K562 (cell line): ENCODE results near the gene SLC44A5. TPM values are rescaled to one million over a fixed set of nuclear protein-coding genes. Genes with fewer than 3 reads are reported as not detected.
A peak's percentile ranks its signal among the peaks of the same experiment; 100 is the strongest.

Experiments used
- ARNT ChIP-seq, 2 experiments: fragments of 450-650 bp; IDR thresholded peaks; 2 replicates each; pipeline ENCODE4 v1.6.1; 2016; ENCODE audit warnings: mild to moderate bottlenecking in 1 of 2
- CBFA2T2 ChIP-seq: fragments of 450-650 bp; conservative IDR thresholded peaks from 2 replicates; pipeline ENCODE4 v1.6.1; 2017; ENCODE audit warnings: mild to moderate bottlenecking
- CBX2 ChIP-seq: fragments of 200-600 bp; sonication (generic); IDR thresholded peaks from one replicate; pipeline ENCODE4 v1.6.1; 2012; ENCODE audit warnings: mild to moderate bottlenecking, low read length, inconsistent platforms; ENCODE audit not compliant: insufficient read depth, poor library complexity, severe bottlenecking
- COPS2 ChIP-seq: fragments of 450-650 bp; conservative IDR thresholded peaks from 2 replicates; pipeline ENCODE4 v1.6.1; 2016; ENCODE audit warnings: mild to moderate bottlenecking, moderate library complexity
- CTBP1 ChIP-seq: fragments of 450-650 bp; IDR thresholded peaks from 2 replicates; pipeline ENCODE4 v1.6.1; 2016; ENCODE audit warnings: borderline replicate concordance
- DNMT1 ChIP-seq: fragments of 450-650 bp; IDR thresholded peaks from 2 replicates; pipeline ENCODE4 v1.6.1; 2016; ENCODE audit warnings: antibody characterized with exemption, mild to moderate bottlenecking
- ESRRB ChIP-seq: fragments of 250-450 bp; sonication (Bioruptor Pico); IDR thresholded peaks from 2 replicates; pipeline ENCODE4 v1.5.0; 2020; ENCODE audit warnings: mild to moderate bottlenecking, moderate library complexity, borderline replicate concordance
- EZH2 ChIP-seq: IDR thresholded peaks from 2 replicates; pipeline ENCODE4 v1.6.1; 2012; ENCODE audit warnings: low read depth, mild to moderate bottlenecking, inconsistent platforms, low read length, borderline replicate concordance
- KLF6 ChIP-seq: fragments of 250-450 bp; sonication (Bioruptor Pico); IDR thresholded peaks from 2 replicates; pipeline ENCODE4 v1.4.0; 2020; ENCODE audit warnings: mild to moderate bottlenecking, moderate library complexity, borderline replicate concordance
- MCM7 ChIP-seq, 2 experiments: fragments of 450-650 bp; IDR thresholded peaks; 2 replicates each; pipeline ENCODE4 v1.6.1; 2016 to 2018
- NR1H2 ChIP-seq: sonication (generic); formaldehyde crosslinking; IDR thresholded peaks from 2 replicates; pipeline ENCODE4 v1.4.0; 2020; ENCODE audit warnings: mild to moderate bottlenecking, missing genetic modification reagents
- NRF1 ChIP-seq, 2 experiments: fragments of 450-650 bp; IDR thresholded peaks in 1 of 2; conservative IDR thresholded peaks in 1 of 2; 2 replicates each; pipeline ENCODE4 v1.6.1; 2014; ENCODE audit warnings: mild to moderate bottlenecking in 2 of 2
- RB1 ChIP-seq: fragments of 450-650 bp; IDR thresholded peaks from 2 replicates; pipeline ENCODE4 v1.6.1; 2017; ENCODE audit warnings: low read depth, mild to moderate bottlenecking
- RBM17 ChIP-seq: fragments of 200-400 bp; formaldehyde crosslinking; IDR thresholded peaks from 2 replicates; pipeline ENCODE4 v1.6.1; 2017; ENCODE audit warnings: low read depth, mild to moderate bottlenecking, low read length, borderline replicate concordance
- SMAD3 ChIP-seq: fragments of 450-650 bp; formaldehyde crosslinking; conservative IDR thresholded peaks from 2 replicates; pipeline ENCODE4 v1.4.0; 2020; ENCODE audit warnings: mild to moderate bottlenecking
- SNAPC5 ChIP-seq: fragments of 250-450 bp; sonication (Bioruptor Pico); IDR thresholded peaks from 2 replicates; pipeline ENCODE4 v1.8.0; 2021; ENCODE audit warnings: moderate library complexity, mild to moderate bottlenecking, inconsistent platforms
- SPI1 ChIP-seq: IDR thresholded peaks from 2 replicates; pipeline ENCODE4 v1.6.1; 2011; ENCODE audit warnings: low read depth, low read length, control low read depth, borderline replicate concordance
- TBP ChIP-seq: optimal IDR thresholded peaks from 2 replicates; pipeline ENCODE3; 2011; ENCODE audit warnings: low read depth, low read length, improper control_type of control experiment
- TEAD2 ChIP-seq: fragments of 450-650 bp; IDR thresholded peaks from 2 replicates; pipeline ENCODE4 v1.6.1; 2016; ENCODE audit warnings: missing genetic modification characterization, control low read depth, missing compliant biosample characterization
- XRCC5 ChIP-seq: fragments of 200-400 bp; formaldehyde crosslinking; IDR thresholded peaks from 2 replicates; pipeline ENCODE4 v1.6.1; 2017; ENCODE audit warnings: low read depth, mild to moderate bottlenecking, low read length
- ZBTB1 ChIP-seq: sonication (generic); formaldehyde crosslinking; IDR thresholded peaks from 2 replicates; pipeline ENCODE4 v1.8.1; 2023; ENCODE audit warnings: missing genetic modification reagents, low read depth, mild to moderate bottlenecking, borderline replicate concordance
- ZBTB17 ChIP-seq: fragments of 450-650 bp; formaldehyde crosslinking; IDR thresholded peaks from 2 replicates; pipeline ENCODE4 v1.4.0; 2020; ENCODE audit warnings: mild to moderate bottlenecking
- ZNF3 ChIP-seq: fragments of 250-450 bp; sonication (Bioruptor Pico); IDR thresholded peaks from 2 replicates; pipeline ENCODE4 v1.5.0; 2021; ENCODE audit warnings: mild to moderate bottlenecking, moderate library complexity
- ZNF431 ChIP-seq: sonication (generic); formaldehyde crosslinking; IDR thresholded peaks from 2 replicates; pipeline ENCODE4 v1.8.0; 2022; ENCODE audit warnings: mild to moderate bottlenecking, missing genetic modification reagents
- ZNF76 ChIP-seq: fragments of 250-450 bp; sonication (Bioruptor Pico); IDR thresholded peaks from 2 replicates; pipeline ENCODE4 v1.4.0; 2020; ENCODE audit warnings: mild to moderate bottlenecking, moderate library complexity, borderline replicate concordance
- polyA plus RNA-seq, 8 experiments: library from polyadenylated mRNA; depleted of rRNA in 4 of 8; stranded (reverse) in 5 of 8; unstranded in 3 of 8; fragments of >200 nt; fragmentation: Nextera tagmentation in 2 of 8; fragmentation: Illumina TruSeq in 1 of 8; extraction: Ambion mirVana in 2 of 8; extraction: Trizol in 1 of 8; gene quantifications; 2 replicates each; pipeline versions ENCODE4 v1.2.1 to v1.2.3, GENCODE V29; 2011 to 2014; ENCODE audit warnings: inconsistent platforms in 1 of 8, missing spikeins in 1 of 8
- total RNA-seq, 7 experiments: library from RNA; depleted of rRNA in 6 of 7; stranded (reverse); fragments of >200 nt in 6 of 7; fragmentation: Illumina TruSeq in 2 of 7; extraction: Trizol in 2 of 7; gene quantifications; 2 replicates each; pipeline versions ENCODE4 v1.2.1 to v1.2.3, GENCODE V29; 2011 to 2021; ENCODE audit warnings: low replicate concordance in 1 of 7
- TF ChIP-seq, protein P1 (sequence below): sonication (generic); formaldehyde crosslinking; IDR thresholded peaks from 2 replicates; pipeline ENCODE4 v1.4.0; 2020; ENCODE audit warnings: mild to moderate bottlenecking, missing genetic modification reagents
- TF ChIP-seq, protein P2 (sequence below): sonication (generic); IDR thresholded peaks from 2 replicates; pipeline ENCODE4 v1.6.1; 2016
- TF ChIP-seq, protein P3 (sequence below): fragments of 450-650 bp; IDR thresholded peaks from 2 replicates; pipeline ENCODE4 v1.6.1; 2017; ENCODE audit warnings: antibody characterized with exemption

SLC44A5 gene
- total and polyA plus RNA-seq, 9 of the 15 experiments (the other 6 are each of a cell fraction or from before 2014, with no cell fraction given), result 1.2 to 10.1 (median 3.2) TPM

- TF ChIP-seq SMAD3 (CRISPR knock-in tag), result no peak
- no peak for TF ChIP-seq MCM7 (IDR thresholded peaks at IDR 0.05)
- TF ChIP-seq, protein P1, sequence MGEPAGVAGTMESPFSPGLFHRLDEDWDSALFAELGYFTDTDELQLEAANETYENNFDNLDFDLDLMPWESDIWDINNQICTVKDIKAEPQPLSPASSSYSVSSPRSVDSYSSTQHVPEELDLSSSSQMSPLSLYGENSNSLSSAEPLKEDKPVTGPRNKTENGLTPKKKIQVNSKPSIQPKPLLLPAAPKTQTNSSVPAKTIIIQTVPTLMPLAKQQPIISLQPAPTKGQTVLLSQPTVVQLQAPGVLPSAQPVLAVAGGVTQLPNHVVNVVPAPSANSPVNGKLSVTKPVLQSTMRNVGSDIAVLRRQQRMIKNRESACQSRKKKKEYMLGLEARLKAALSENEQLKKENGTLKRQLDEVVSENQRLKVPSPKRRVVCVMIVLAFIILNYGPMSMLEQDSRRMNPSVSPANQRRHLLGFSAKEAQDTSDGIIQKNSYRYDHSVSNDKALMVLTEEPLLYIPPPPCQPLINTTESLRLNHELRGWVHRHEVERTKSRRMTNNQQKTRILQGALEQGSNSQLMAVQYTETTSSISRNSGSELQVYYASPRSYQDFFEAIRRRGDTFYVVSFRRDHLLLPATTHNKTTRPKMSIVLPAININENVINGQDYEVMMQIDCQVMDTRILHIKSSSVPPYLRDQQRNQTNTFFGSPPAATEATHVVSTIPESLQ, result no peak
- TF ChIP-seq NR1H2 (CRISPR knock-in tag), result no peak
- no peak for TF ChIP-seq ZNF431 (CRISPR knock-in tag)
- no peak for TF ChIP-seq DNMT1
- no peak for TF ChIP-seq COPS2
- no peak for TF ChIP-seq SNAPC5 (CRISPR knock-in tag)
- TF ChIP-seq TEAD2 (tag), result no peak
- no peak for TF ChIP-seq CBX2
- no peak for TF ChIP-seq RBM17
- TF ChIP-seq KLF6, result no peak
- TF ChIP-seq TBP, result no peak
- TF ChIP-seq ZNF76, result no peak
- TF ChIP-seq ZBTB1 (CRISPR knock-in tag), result no peak
- no peak for TF ChIP-seq ESRRB
- TF ChIP-seq, protein P2, sequence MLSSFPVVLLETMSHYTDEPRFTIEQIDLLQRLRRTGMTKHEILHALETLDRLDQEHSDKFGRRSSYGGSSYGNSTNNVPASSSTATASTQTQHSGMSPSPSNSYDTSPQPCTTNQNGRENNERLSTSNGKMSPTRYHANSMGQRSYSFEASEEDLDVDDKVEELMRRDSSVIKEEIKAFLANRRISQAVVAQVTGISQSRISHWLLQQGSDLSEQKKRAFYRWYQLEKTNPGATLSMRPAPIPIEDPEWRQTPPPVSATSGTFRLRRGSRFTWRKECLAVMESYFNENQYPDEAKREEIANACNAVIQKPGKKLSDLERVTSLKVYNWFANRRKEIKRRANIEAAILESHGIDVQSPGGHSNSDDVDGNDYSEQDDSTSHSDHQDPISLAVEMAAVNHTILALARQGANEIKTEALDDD, result no peak
- TF ChIP-seq NRF1 (conservative IDR thresholded peaks at IDR 0.05 in 1 of 2, IDR thresholded peaks at IDR 0.05 in 1 of 2), result peak in 1 of 2 experiments; percentile 28; a peak in 1 of 4 replicates
- TF ChIP-seq, protein P3, sequence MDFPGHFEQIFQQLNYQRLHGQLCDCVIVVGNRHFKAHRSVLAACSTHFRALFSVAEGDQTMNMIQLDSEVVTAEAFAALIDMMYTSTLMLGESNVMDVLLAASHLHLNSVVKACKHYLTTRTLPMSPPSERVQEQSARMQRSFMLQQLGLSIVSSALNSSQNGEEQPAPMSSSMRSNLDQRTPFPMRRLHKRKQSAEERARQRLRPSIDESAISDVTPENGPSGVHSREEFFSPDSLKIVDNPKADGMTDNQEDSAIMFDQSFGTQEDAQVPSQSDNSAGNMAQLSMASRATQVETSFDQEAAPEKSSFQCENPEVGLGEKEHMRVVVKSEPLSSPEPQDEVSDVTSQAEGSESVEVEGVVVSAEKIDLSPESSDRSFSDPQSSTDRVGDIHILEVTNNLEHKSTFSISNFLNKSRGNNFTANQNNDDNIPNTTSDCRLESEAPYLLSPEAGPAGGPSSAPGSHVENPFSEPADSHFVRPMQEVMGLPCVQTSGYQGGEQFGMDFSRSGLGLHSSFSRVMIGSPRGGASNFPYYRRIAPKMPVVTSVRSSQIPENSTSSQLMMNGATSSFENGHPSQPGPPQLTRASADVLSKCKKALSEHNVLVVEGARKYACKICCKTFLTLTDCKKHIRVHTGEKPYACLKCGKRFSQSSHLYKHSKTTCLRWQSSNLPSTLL, result no peak
- no peak for TF ChIP-seq ZNF3 (CRISPR knock-in tag)
- TF ChIP-seq CBFA2T2, result peak; percentile 60
- TF ChIP-seq ARNT (IDR thresholded peaks at IDR 0.05), result no peak
- TF ChIP-seq EZH2, result no peak
- no peak for TF ChIP-seq XRCC5
- no peak for TF ChIP-seq SPI1
- no peak for TF ChIP-seq RB1
- peak; percentile 31; the same call in 1 of the 2 replicates for TF ChIP-seq CTBP1
- no peak for TF ChIP-seq ZBTB17 (CRISPR knock-in tag)
These were observed 187.3 kb downstream of the SLC44A5 start (continued) for GRCh38 chr1:75423616-75424015.
